DOHH2 (cell line): ENCODE data around the gene OXGR1.

ENCODE experiments used
- H3F3A ChIP-seq: fragments of 200-600 bp; sonication (generic), shearing (Covaris generic); 2 replicates; pipeline ENCODE4 v1.6.0; 2016; ENCODE audit warnings: antibody characterized with exemption, mild to moderate bottlenecking; ENCODE audit not compliant: control insufficient read depth, insufficient read depth
- H3K27ac ChIP-seq: fragments of 200-600 bp; sonication (generic); 2 replicates; pipeline ENCODE4 v1.5.1; 2014; ENCODE audit warnings: low read depth, mild to moderate bottlenecking, low read length, moderate library complexity
- H3K27me3 ChIP-seq: fragments of 200-600 bp; sonication (generic); 2 replicates; pipeline ENCODE4 v1.6.1; 2014; ENCODE audit warnings: mild to moderate bottlenecking, low read length, mixed read lengths; ENCODE audit not compliant: control insufficient read depth
- H3K36me3 ChIP-seq: fragments of 200-600 bp; sonication (generic); 2 replicates; pipeline ENCODE4 v1.6.1; 2014; ENCODE audit warnings: mild to moderate bottlenecking, low read length, moderate library complexity, mixed read lengths; ENCODE audit not compliant: control insufficient read depth
- H3K4me1 ChIP-seq: fragments of 200-600 bp; sonication (generic); 2 replicates; pipeline ENCODE4 v1.6.1; 2014; ENCODE audit warnings: mild to moderate bottlenecking, low read length, mixed read lengths; ENCODE audit not compliant: control insufficient read depth
- H3K4me2 ChIP-seq: fragments of 200-600 bp; sonication (generic); 2 replicates; pipeline ENCODE4 v1.6.0; 2014; ENCODE audit warnings: mild to moderate bottlenecking, low read length, moderate library complexity
- H3K4me3 ChIP-seq: fragments of 200-600 bp; sonication (generic); 2 replicates; pipeline ENCODE4 v1.5.1; 2014; ENCODE audit warnings: mild to moderate bottlenecking, low read length, mixed read lengths
- H3K79me2 ChIP-seq: fragments of 200-600 bp; sonication (generic); 2 replicates; pipeline ENCODE4 v1.6.1; 2014; ENCODE audit warnings: mild to moderate bottlenecking, low read length, mixed read lengths; ENCODE audit not compliant: control insufficient read depth
- H3K9me2 ChIP-seq: fragments of 200-600 bp; sonication (generic); replicated peaks from 2 replicates; pipeline ENCODE4 v1.6.1; 2014; ENCODE audit warnings: mild to moderate bottlenecking, low read length, mixed read lengths; ENCODE audit not compliant: control insufficient read depth
- H3K9me3 ChIP-seq: fragments of 200-600 bp; sonication (generic); 2 replicates; pipeline ENCODE4 v1.6.1; 2014; ENCODE audit warnings: antibody characterized with exemption, low read length, mixed read lengths; ENCODE audit not compliant: control insufficient read depth, insufficient read depth
- H4K20me1 ChIP-seq: fragments of 200-600 bp; sonication (generic); 2 replicates; pipeline ENCODE4 v1.6.0; 2014; ENCODE audit warnings: low read depth, mild to moderate bottlenecking, antibody characterized with exemption, low read length, moderate library complexity; ENCODE audit not compliant: control insufficient read depth, insufficient read depth
- CTCF ChIP-seq: fragments of 200-600 bp; sonication (generic); IDR thresholded peaks from one replicate; pipeline ENCODE4 v1.5.1; 2014; ENCODE audit warnings: antibody characterized with exemption, mild to moderate bottlenecking, low read depth, low read length; ENCODE audit not compliant: poor library complexity, severe bottlenecking
- EZH2phosphoT487 ChIP-seq: fragments of 200-600 bp; sonication (generic); IDR thresholded peaks from 2 replicates; pipeline ENCODE4 v1.6.1; 2017; ENCODE audit warnings: borderline replicate concordance, mild to moderate bottlenecking, antibody characterized with exemption, low read length, moderate library complexity, mixed read lengths

Gene OXGR1

GRCh38 chr13:96963786-96964475 is 30.3 kb downstream of the OXGR1 start:
- Histone ChIP-seq H3K4me2 (no peak overlapping the region), H3K27me3 (no peaks in the 10 kb centered on the region), H3K79me2 (no peaks in the 10 kb centered on the region), H3K27ac (no peak overlapping the region), H4K20me1 (no peaks in the 10 kb centered on the region), H3K4me1 (no peaks in the 10 kb centered on the region), H3K36me3 (no peaks in the 10 kb centered on the region), H3K4me3 (no peak overlapping the region), H3K9me3 (peaks cover 14% of the 10 kb centered on the region), H3F3A (no peaks in the 10 kb centered on the region), H3K9me2 (no peaks in the 10 kb centered on the region)
- no peak for TF ChIP-seq EZH2phosphoT487
- peak; percentile 27 for TF ChIP-seq CTCF

- Histone ChIP-seq H3K27me3 (no peaks in the 10 kb centered on the region), H3K36me3 (no peaks in the 10 kb centered on the region), H3K4me2 (no peak overlapping the region), H3F3A (no peaks in the 10 kb centered on the region), H3K9me3 (no peaks in the 10 kb centered on the region), H3K27ac (no peak overlapping the region), H3K9me2 (no peaks in the 10 kb centered on the region), H3K79me2 (no peaks in the 10 kb centered on the region), H4K20me1 (no peaks in the 10 kb centered on the region), H3K4me3 (no peak overlapping the region), H3K4me1 (no peaks in the 10 kb centered on the region)
- no peak for TF ChIP-seq CTCF
- TF ChIP-seq EZH2phosphoT487, result no peak
Observed at GRCh38 chr13:96960379-96960778, 33.9 kb downstream of the OXGR1 start.

GRCh38 chr13:96958286-96958891 is 35.9 kb downstream of the OXGR1 start:
- Histone ChIP-seq H3K4me1 (no peaks in the 10 kb centered on the region), H3K9me2 (no peaks in the 10 kb centered on the region), H4K20me1 (no peaks in the 10 kb centered on the region), H3K4me2 (no peak overlapping the region), H3K27ac (no peak overlapping the region), H3K9me3 (no peaks in the 10 kb centered on the region), H3F3A (no peaks in the 10 kb centered on the region), H3K4me3 (no peak overlapping the region), H3K27me3 (no peaks in the 10 kb centered on the region), H3K36me3 (no peaks in the 10 kb centered on the region), H3K79me2 (no peaks in the 10 kb centered on the region)
- TF ChIP-seq EZH2phosphoT487 (no peak), CTCF (peak; percentile 74)
